T-helper 2 cell treated with Interferon-gamma antibody and Interleukin-4, amounts not matched to agents 5 μg/mL and 100 μg/mL, for 36 hours (primary cell): ENCODE results near the gene USP14.

Source experiments
- DNase-seq: peaks from one replicate; pipeline ENCODE4 v3.0.0; 2021; ENCODE audit warnings: low spot score
- H3K27ac Mint-ChIP-seq: one replicate; pipeline ENCODE4 v1.8.0; 2021; ENCODE audit warnings: mild to moderate bottlenecking, mixed read lengths
- H3K27me3 Mint-ChIP-seq: one replicate; pipeline ENCODE4 v1.8.0; 2021; ENCODE audit warnings: low read depth, mixed read lengths
- H3K36me3 Mint-ChIP-seq: one replicate; pipeline ENCODE4 v1.8.0; 2021; ENCODE audit warnings: low read depth, mixed read lengths
- H3K4me1 Mint-ChIP-seq: one replicate; pipeline ENCODE4 v1.8.0; 2021; ENCODE audit warnings: low read depth, mixed read lengths
- H3K4me3 Mint-ChIP-seq: one replicate; pipeline ENCODE4 v1.8.0; 2022; ENCODE audit warnings: mild to moderate bottlenecking, moderate library complexity, mixed read lengths
- H3K9me3 Mint-ChIP-seq: one replicate; pipeline ENCODE4 v1.8.0; 2021; ENCODE audit warnings: mixed read lengths

The USP14 gene

DNA sequence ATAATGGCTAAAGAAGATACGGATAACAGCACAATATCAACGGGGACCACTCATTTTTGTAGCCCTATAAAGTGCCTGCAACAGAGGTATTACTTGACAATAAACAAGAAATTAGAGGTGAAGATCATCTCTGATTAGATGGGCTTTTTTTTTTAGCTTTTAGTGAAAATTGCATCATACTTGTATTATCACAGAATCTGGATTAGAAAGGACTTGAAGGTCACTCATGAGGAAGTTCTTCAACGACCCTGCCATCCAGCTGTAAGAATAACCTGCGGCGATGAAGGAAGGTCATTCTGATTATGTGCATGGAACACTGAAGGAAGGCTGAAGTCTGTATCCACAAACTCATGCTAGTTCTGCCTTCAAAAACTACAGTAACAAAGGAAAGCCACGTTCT, 69.0 kb downstream of the USP14 start:
- H3K4me1 Mint-ChIP-seq: no peaks in the 10 kb centered on the region
- H3K27me3 Mint-ChIP-seq: no peaks in the 10 kb centered on the region
- peaks cover 37% of the 10 kb centered on the region for H3K36me3 Mint-ChIP-seq
- no peak for DNase-seq
- no peak overlapping the region for H3K27ac Mint-ChIP-seq
- no peak overlapping the region for H3K4me3 Mint-ChIP-seq
- H3K9me3 Mint-ChIP-seq: no peaks in the 10 kb centered on the region

- no peak overlapping the region for H3K27ac Mint-ChIP-seq
Observed at GRCh38 chr18:227902-228301, 69.5 kb downstream of the USP14 start.

GRCh38 chr18:228586-228985, 70.2 kb downstream of the USP14 start:
- Mint-ChIP-seq H3K4me3 (no peak overlapping the region), H3K4me1 (no peaks in the 10 kb centered on the region), H3K27me3 (no peaks in the 10 kb centered on the region), H3K9me3 (no peaks in the 10 kb centered on the region), H3K27ac (no peak overlapping the region), H3K36me3 (peaks cover 28% of the 10 kb centered on the region)
- DNase-seq: no peak

More at GRCh38 chr18:227902-228301, 69.5 kb downstream of the USP14 start:
- Mint-ChIP-seq H3K4me1 (no peaks in the 10 kb centered on the region), H3K36me3 (peaks cover 32% of the 10 kb centered on the region), H3K9me3 (no peaks in the 10 kb centered on the region), H3K4me3 (no peak overlapping the region), H3K27me3 (no peaks in the 10 kb centered on the region)
- no peak for DNase-seq

GRCh38 chr18:231563-231962, 73.2 kb downstream of the USP14 start:
- Mint-ChIP-seq H3K27me3 (no peaks in the 10 kb centered on the region), H3K36me3 (peaks cover 10% of the 10 kb centered on the region), H3K4me1 (no peaks in the 10 kb centered on the region), H3K4me3 (no peak overlapping the region), H3K9me3 (no peaks in the 10 kb centered on the region), H3K27ac (no peak overlapping the region)
- DNase-seq: no peak

DNA sequence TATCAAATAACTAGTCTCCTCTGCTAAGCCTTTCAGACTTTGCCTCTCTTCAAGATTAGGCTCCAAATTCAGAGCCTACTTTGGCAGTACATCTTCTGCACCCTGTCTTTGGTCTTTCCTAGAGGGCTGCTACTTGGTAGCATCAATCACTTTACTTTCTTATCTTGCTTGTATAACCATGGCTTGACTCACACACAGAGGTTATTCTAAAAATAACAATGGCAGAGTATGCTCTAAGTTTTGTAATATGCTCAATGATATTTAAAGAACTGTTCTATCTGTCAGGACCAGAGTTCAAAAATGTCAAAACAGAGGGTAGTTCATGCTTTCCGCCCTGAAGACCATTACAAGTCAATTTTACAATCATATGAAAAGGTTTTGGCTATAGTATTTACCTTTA, 81.8 kb downstream of the USP14 start:
- H3K9me3 Mint-ChIP-seq: no peaks in the 10 kb centered on the region
- H3K4me3 Mint-ChIP-seq: no peak overlapping the region
- no peak overlapping the region for H3K27ac Mint-ChIP-seq
- H3K4me1 Mint-ChIP-seq: no peaks in the 10 kb centered on the region
- H3K27me3 Mint-ChIP-seq: no peaks in the 10 kb centered on the region
- DNase-seq: no peak
- H3K36me3 Mint-ChIP-seq: peaks cover 29% of the 10 kb centered on the region

GRCh38 chr18:245282-245847, 87.0 kb downstream of the USP14 start:
- no peaks in the 10 kb centered on the region for H3K4me1 Mint-ChIP-seq
- no peak overlapping the region for H3K4me3 Mint-ChIP-seq
- no peaks in the 10 kb centered on the region for H3K9me3 Mint-ChIP-seq
- no peaks in the 10 kb centered on the region for H3K27me3 Mint-ChIP-seq
- DNase-seq: no peak
- H3K27ac Mint-ChIP-seq: no peak overlapping the region
- H3K36me3 Mint-ChIP-seq: peaks cover 44% of the 10 kb centered on the region

DNA sequence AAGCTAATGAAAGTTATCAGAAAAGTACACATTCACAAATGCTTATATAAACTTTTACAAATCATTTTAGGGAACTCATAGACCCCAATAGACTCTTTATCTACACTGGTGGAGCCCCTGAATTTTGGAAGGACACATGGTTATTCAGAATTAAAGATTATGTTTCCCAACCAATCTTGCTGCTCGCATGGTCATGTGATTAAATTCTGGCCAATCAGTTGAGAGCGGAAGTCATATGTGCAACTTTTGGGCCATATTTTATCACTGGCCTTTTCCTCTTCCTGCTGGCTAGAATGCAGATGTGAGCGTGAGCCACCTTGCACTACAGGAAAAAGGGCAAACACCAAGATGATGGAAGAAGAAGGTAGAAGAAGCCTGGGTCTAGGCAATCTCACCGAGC, 89.7 kb downstream of the USP14 start:
- Mint-ChIP-seq H3K9me3 (no peaks in the 10 kb centered on the region), H3K27me3 (no peaks in the 10 kb centered on the region), H3K36me3 (peaks cover 56% of the 10 kb centered on the region), H3K4me1 (no peaks in the 10 kb centered on the region), H3K4me3 (no peak overlapping the region), H3K27ac (no peak overlapping the region)
- no peak for DNase-seq

DNA sequence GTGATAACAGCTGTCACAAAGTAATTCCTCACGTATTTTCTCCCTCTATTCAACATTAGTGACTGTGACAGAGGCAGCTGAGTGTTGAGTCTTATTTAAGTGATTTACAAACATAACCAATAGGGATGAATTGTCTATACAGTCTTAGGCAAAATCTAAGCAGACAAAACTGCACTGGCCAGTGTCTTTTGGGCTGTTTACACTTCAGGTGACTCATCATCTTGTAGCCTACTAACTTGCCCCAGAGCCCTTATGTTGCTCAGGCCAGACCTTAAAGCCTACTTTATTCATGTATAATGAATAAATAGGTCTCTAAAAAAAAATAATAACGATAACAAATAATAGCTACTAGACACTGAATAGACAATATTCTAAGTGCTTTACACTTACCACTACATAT, 92.3 kb downstream of the USP14 start:
- Mint-ChIP-seq H3K9me3 (no peaks in the 10 kb centered on the region), H3K4me1 (no peaks in the 10 kb centered on the region), H3K27ac (no peak overlapping the region), H3K4me3 (no peak overlapping the region), H3K27me3 (no peaks in the 10 kb centered on the region), H3K36me3 (peaks cover 46% of the 10 kb centered on the region)
- DNase-seq: no peak

DNA sequence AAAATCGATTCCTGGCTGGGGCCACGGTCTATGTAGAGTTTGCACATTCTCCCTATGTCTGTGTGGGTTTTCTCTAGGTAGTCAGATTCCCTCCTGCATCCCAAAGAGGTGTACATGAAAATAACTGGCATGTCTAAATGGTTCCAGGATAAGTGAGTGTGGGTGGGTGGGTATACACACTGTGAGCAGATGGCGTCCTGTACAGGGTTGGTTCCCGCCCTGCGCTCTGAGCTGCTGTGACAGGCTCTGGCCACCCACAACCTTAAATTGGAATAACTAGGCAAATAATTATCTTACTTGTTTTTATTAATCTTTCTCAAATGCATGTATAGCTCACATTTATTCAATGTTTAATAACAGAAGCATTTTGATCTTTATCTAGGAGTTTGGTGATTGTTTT, 93.2 kb downstream of the USP14 start:
- Mint-ChIP-seq H3K27ac (no peak overlapping the region), H3K27me3 (no peaks in the 10 kb centered on the region), H3K4me3 (no peak overlapping the region), H3K9me3 (no peaks in the 10 kb centered on the region), H3K4me1 (no peaks in the 10 kb centered on the region), H3K36me3 (peaks cover 48% of the 10 kb centered on the region)
- DNase-seq: no peak

DNA sequence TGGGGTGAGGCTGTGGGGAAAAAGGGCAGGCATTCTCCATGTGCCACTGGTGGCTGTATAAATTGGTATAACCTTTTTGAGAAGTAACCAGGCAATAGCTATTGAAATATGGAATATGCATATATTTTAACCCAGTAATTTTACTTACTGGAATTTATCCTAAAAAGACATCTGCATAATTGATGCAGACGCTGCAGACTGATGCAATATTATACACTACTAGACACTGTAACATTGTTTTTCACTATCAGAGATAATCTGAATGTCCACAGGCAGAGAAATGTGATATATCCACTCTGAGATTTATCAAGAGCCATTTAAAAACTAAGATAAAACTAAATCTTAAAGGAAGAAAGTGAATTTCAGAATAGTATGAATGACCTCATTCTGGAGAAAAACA, 94.8 kb downstream of the USP14 start:
- Mint-ChIP-seq H3K27me3 (no peaks in the 10 kb centered on the region), H3K4me3 (no peak overlapping the region), H3K36me3 (peaks cover 54% of the 10 kb centered on the region), H3K27ac (no peak overlapping the region), H3K4me1 (peaks cover 2% of the 10 kb centered on the region), H3K9me3 (no peaks in the 10 kb centered on the region)
- DNase-seq: no peak

- DNase-seq: no peak
- Mint-ChIP-seq H3K36me3 (peaks cover 57% of the 10 kb centered on the region), H3K27ac (no peak overlapping the region), H3K9me3 (no peaks in the 10 kb centered on the region), H3K4me3 (no peak overlapping the region), H3K4me1 (peaks cover 3% of the 10 kb centered on the region), H3K27me3 (no peaks in the 10 kb centered on the region)
Observed at GRCh38 chr18:255171-255570, 96.8 kb downstream of the USP14 start.

DNA sequence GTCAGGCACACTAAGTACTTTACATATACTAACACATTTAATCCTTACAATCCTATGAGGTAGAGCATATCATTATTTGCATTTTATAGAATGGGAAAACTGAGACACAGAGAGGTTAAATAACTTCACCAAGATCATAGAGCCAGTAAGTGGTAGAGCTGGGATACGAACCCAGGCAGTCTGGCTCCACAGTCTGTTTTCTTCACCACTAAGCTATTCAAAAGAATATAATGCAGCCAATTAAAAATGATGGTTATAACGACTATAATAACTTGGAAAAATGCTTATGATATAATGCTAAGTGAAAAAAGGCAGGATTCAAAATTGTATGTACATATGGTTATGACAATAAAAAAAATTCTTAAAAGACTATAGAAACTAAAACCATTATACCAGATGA, 102.2 kb downstream of the USP14 start:
- no peak overlapping the region for H3K4me3 Mint-ChIP-seq
- H3K4me1 Mint-ChIP-seq: peaks cover 5% of the 10 kb centered on the region
- no peaks in the 10 kb centered on the region for H3K9me3 Mint-ChIP-seq
- peaks cover 43% of the 10 kb centered on the region for H3K36me3 Mint-ChIP-seq
- no peak overlapping the region for H3K27ac Mint-ChIP-seq
- DNase-seq: no peak
- H3K27me3 Mint-ChIP-seq: no peaks in the 10 kb centered on the region

- DNase-seq: no peak
- H3K36me3 Mint-ChIP-seq: peaks cover 41% of the 10 kb centered on the region
- H3K27ac Mint-ChIP-seq: no peak overlapping the region
Observed at GRCh38 chr18:261398-262073, 103.2 kb downstream of the USP14 start.

More at GRCh38 chr18:261398-262073, 103.2 kb downstream of the USP14 start:
- Mint-ChIP-seq H3K4me3 (no peak overlapping the region), H3K27me3 (no peaks in the 10 kb centered on the region), H3K9me3 (no peaks in the 10 kb centered on the region), H3K4me1 (peaks cover 10% of the 10 kb centered on the region)
